A549 (cell line): ENCODE data around the gene BTN2A1.

Experiments used
- CTCF ChIP-seq: fragments of >200 bp; sonication (Bioruptor Twin); formaldehyde crosslinking; IDR thresholded peaks from 3 replicates; pipeline ENCODE4 v1.5.1; 2016
- MYC ChIP-seq: IDR thresholded peaks from 2 replicates; pipeline ENCODE4 v1.6.1; 2012; ENCODE audit warnings: mild to moderate bottlenecking, inconsistent platforms, low read length, improper control_type of control experiment, borderline replicate concordance
- POLR2A ChIP-seq: IDR thresholded peaks from 2 replicates; pipeline ENCODE4 v1.6.1; 2012; ENCODE audit warnings: mild to moderate bottlenecking, low read length
- ZSCAN20 ChIP-seq: fragments of 250-450 bp; sonication (Bioruptor Pico); IDR thresholded peaks from 2 replicates; pipeline ENCODE4 v1.8.0; 2022; ENCODE audit warnings: mild to moderate bottlenecking, moderate library complexity

DNA sequence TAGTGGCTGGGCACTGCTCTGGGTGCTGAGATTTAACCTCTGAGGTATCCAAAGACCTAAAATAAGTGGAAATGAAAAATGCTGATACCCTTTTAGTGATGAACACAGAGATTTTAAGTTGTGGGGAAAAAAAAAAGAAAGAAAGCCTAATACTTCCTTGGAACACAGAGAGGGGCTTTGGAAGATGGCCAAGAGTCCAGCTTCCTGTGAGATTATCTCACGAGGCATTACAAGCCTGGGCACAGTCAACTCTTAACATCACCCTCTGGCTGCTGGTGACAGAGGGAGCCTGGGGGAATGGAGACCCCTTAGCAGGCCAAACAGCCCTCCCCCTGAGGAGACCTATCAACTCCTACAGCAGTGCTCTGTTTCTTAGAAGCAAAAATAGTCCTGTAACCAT, 19.7 kb downstream of the BTN2A1 start:
- no peak for TF ChIP-seq POLR2A
- TF ChIP-seq CTCF = no peak
- TF ChIP-seq MYC = no peak
- no peak for TF ChIP-seq ZSCAN20
